Pulmonary artery endothelial cell (primary cell): ENCODE data around the gene PET100. TPM values are rescaled to one million over a fixed set of nuclear protein-coding genes. Genes with fewer than 3 reads are reported as not detected.
"Not testable (repeated sequence)": the region's sequence is repeated elsewhere in the genome, so short reads cannot be mapped to it uniquely, and the experiment has no call there.

ENCODE experiments used
- DNase-seq: peaks from one replicate; pipeline ENCODE4 v3.0.0-alpha.2; 2011; ENCODE audit warnings: low read depth, low spot score
- total RNA-seq: library from RNA; depleted of rRNA; stranded (reverse); fragments of >200 nt; gene quantifications from 2 replicates; pipeline ENCODE4 v1.2.3, GENCODE V29; 2014

Gene PET100
- total RNA-seq, 1 donor from 2014 or later = 28.9 TPM

DNA sequence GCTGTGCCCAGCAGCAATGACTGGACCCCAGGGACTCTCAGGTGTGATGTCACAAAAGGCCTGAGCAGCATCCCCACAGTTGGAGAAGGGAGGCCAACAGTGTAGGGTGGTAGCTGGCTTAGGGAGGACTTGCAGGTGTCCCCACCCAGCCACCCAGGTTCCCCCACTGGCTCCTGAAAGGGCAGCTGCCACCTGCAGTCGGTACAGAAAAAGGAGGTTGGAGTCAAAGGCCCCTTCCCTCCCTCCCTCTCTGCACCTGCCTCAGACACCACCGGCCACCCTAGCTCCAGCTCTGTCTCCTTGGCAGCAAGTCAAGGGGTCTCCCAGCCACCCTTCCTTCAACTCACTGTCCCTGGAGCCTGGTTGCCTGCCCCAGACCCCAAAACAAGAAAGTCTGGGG lies 4.1 kb downstream of the PET100 start, which contains the start of gene PCP2:
TSS of gene PCP2 (minus strand) at position 22 of the 400 bp plus-strand sequence. CDS start 262 bp downstream, outside the sequence.
- DNase-seq = no peak

DNA sequence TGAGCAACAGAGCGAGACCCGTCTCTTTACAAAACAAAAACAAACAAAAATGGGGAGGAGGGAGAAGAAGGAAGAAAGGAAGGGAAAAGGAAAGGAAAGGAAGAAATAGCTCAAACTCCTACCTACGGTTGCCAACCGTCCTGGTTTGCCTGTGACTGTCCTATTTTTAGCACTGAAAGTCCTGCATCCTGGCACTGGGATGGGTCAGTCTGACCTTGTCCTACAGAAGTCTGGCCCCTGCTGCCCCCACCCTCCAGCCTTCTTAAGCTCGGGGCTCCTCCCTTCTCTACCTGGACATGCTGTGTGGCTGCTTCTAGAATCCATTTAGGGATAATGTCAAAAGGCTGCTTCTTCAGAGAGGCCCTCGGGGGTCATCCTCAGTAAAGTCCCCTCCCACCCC lies 6.1 kb downstream of the PET100 start:
- DNase-seq = no peak

DNA sequence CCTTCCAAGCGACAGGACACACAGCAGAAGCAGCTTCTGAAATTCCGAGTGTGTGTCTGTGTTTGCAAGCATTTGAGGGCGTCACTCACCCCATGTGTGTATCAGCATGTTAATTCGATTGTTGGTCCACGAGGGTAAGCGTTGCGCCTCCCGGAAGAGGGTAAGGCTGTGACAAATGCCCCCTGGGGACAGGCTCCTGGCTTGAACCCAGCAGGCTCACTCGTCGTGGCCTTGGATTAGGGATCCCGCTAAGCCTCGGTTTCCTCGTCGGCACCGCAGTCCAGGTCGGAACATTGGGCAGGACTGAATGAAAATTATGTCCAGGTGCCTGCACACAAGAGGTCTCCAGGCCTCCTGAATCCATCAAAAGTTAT lies 6.7 kb downstream of the PET100 start:
- DNase-seq = no peak

DNA sequence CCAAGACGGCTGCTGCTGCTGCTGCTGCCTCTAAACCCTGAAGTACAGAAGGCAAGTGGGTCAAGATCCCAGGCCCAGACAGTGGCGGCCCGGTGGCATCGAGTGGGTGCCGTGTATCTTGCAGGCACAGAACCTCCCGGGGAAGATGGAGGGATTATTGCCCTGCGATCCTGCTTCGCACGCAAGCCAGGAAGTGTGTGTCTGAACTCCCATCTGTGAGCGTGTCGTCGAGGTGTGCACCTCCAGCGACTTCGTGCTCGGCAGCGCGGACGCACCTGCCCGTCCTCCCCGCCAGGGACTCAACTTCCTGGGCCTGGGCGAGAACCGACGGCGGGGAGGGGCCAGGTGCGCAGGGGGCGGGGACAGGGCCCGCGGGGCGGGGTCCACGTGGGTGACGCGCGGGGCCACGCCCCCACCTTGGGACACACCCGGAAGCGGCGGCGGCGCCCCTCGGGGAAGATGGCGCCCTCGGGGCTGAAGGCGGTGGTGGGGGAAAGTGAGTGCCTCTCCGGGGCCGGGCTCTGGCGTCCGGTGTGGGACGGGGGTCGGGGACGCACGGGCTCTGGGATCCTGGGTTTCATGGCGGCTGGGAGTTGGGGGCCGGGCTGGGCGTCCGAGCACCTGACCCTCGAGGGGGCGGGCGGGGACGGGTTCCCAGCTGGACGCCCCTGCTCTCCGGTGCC lies 7.2 kb downstream of the PET100 start, which contains the start of gene STXBP2:
TSS of gene STXBP2 (plus strand) at position 420 of the 683 bp plus-strand sequence. CDS start at position 460, 40 bp downstream.
- no peak for DNase-seq

DNA sequence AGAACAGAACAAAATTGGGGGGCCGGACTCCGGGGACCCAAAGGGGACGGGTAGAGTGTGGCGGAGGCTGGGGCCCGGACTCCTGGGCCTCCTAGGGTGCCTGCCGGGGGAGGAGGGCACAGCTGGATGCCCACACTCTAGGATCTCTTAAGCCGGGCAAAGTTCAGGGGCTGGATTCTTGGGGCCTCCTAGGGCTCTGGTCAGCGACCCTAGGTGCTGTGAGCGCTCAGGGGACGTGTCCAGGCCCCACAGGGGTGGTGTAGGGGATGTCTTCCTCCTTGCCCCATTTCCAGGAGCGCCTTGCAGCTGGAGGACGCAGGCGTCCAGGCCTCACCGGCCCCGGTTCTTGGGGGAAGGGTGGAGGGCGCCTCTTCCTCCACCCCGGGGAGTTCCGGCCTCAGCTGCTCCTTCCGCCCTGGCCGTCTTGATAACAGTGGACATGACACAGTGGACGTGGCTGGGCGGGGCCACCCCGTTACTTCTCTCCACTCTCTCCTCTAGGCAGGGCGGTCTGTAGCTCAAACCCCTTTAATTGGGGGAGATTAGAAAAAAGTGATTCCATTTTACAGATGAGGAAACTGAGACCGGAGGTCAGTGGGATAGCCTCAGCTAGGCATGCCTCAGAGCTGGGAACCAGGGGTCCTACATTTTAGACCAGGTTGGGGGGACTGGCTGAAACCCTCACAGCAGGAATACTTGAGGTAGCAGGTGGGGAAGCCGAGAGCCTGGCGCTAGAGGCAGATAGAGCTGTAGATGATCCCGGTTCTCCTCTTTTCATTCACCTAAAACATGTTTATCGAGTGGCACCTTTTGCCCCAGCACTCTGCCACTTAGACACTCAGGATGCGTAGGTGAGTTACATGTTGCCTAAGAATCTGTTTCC lies 8.0 kb downstream of the PET100 start:
- no peak for DNase-seq

DNA sequence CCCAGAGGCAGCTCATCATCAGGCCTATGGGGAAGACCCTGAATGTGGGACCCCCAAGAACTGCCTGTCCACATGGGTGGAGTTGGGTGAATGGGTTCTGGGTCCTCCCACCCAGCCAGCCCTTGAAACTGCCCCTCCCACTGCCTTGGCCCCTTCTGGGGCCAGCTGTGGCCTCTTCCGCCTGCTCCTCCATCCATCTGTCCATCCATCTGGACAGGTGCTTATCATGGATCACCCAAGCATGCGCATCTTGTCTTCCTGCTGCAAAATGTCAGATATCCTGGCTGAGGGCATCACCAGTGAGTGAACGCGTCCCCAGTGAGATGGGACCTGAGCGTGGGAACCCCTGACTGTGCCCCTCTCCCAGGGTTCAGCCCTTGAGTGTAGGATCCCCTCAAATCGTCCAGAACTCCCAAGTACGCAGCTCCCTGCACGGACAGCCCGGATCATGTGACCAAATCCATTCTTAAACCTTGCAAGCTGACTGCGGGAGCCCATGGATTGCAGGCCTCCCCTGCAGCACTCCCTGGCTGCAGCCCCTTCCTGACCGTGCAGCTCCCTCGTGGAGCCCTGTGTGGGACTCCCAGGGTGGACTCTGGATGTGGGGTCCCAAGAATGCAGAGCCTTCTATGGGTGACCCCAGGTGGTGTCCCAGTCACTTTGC lies 9.3 kb downstream of the PET100 start:
- no peak for DNase-seq

DNA sequence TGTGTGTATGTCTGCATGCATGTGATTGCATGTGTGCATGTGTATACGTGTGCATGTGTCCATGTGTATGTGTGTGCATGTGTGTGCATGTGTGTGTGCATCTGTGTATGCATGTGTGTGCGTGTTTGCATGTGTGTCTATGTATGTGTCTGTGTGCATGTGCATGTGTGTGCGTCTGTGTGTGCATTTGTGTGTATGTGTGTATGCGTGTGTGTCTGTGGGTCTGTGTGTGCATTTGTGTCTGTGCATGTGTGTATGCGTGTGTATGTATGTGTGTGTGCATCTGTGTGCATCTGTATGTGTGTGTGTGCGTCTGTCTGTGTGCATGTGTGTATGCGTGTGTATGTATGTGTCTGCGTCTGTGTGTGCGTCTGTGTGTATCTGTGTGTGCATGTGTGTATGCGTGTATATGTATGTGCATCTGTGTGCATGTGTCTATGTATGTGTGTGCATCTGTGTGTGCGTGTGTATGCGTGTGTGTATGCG lies 10.3 kb downstream of the PET100 start:
- no peak for DNase-seq

DNA sequence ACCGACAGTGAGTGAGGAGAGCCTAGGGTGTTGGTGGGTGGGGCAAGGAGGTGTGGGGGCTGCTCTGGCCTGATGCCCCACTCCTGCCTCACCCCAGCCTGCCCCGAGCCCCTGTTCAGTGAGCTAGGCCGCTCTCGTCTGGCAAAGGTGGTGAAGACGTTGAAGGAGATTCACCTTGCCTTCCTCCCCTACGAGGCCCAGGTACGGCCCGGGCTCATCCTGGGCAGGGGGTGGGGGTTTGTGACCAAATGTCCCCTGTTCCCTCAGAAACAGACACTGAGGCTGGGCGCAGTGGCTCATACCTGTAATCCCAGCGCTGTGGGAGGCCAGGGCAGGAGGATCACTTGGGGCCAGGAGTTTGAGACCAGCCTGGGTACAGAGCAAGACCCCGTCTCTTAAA lies 11.2 kb downstream of the PET100 start:
- no peak for DNase-seq

DNA sequence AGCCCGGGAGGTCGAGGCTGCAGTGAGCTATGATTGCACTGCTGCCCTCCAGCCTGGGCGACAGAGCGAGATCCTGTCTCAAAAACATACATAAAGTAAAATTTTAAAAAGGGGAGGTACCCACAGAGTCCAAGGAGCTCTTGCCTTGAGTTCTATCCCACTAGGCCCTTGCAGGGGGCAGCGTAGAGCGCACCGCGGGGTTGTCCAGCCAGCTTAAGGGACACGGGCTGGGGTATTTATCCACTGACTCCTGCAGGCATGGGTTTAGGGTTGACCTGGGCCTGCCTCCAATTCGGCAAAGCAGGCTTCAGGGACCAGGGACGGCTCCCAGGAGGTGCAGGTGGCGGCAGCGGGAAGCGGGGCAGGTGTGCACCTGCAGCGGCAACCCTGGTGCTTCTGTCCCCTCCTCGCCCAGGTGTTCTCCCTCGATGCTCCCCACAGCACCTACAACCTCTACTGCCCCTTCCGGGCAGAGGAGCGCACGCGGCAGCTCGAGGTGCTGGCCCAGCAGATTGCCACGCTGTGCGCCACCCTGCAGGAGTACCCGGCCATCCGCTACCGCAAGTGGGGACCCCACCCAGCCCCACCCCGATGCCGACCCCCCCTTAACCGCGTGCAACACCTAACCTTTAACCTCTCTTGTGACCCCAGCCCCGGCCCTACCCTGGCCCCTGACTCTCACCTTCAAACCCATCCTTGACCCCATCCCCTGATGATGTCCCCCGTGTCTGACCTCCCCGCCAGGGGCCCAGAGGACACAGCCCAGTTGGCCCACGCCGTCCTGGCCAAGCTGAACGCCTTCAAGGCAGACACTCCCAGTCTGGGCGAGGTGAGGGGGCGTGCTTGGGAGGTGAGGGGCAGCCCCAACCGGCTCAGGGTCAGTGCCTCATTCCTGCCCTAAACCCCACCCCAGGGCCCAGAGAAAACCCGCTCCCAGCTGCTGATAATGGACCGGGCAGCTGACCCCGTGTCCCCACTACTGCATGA lies 12.0 kb downstream of the PET100 start:
- DNase-seq = no peak

DNA sequence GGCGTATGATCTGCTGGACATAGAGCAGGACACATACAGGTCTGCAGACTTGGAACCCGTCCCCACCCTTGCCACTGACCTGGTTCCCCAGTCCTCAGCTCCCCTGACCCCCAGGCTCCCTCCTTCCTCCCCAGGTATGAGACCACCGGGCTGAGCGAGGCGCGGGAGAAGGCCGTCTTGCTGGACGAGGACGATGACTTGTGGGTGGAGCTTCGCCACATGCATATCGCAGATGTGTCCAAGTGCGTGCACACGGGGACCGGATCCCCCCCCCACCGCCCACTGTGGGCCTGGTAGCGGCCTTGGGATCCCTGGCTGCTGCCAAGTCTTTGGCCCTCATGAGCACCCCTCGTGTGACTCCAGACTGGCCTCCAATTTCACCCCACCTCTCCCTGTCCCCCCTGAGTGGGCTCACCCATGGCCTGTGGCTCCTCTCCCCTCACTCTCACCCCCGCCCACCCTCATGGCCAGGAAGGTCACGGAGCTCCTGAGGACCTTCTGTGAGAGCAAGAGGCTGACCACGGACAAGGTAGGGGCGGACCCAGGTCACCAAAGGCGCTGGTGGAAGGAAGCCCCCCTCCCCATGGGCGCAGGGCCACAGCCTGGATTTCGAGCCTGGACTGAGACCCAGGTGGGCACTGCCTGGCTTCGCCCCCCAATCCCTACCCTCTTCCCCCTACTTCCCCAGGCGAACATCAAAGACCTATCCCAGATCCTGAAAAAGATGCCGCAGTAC lies 12.9 kb downstream of the PET100 start:
- no peak for DNase-seq

DNA sequence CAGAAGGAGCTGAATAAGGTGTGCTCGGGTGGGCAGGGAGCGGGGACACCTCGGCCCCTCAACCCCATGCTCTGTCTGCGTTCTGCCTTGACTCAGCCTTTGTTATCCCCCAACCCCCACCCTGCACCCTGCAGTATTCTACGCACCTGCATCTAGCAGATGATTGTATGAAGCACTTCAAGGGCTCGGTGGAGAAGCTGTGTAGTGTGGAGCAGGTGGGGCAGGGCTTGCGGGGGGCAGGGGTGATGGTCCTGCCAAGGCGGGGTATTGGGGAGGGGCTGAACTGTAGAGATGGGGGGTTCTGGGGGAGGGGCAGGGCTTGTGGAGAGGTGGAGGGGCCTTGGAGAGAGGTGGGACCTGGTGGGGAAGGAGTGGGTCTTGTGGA lies 13.4 kb downstream of the PET100 start:
- DNase-seq = no peak

DNA sequence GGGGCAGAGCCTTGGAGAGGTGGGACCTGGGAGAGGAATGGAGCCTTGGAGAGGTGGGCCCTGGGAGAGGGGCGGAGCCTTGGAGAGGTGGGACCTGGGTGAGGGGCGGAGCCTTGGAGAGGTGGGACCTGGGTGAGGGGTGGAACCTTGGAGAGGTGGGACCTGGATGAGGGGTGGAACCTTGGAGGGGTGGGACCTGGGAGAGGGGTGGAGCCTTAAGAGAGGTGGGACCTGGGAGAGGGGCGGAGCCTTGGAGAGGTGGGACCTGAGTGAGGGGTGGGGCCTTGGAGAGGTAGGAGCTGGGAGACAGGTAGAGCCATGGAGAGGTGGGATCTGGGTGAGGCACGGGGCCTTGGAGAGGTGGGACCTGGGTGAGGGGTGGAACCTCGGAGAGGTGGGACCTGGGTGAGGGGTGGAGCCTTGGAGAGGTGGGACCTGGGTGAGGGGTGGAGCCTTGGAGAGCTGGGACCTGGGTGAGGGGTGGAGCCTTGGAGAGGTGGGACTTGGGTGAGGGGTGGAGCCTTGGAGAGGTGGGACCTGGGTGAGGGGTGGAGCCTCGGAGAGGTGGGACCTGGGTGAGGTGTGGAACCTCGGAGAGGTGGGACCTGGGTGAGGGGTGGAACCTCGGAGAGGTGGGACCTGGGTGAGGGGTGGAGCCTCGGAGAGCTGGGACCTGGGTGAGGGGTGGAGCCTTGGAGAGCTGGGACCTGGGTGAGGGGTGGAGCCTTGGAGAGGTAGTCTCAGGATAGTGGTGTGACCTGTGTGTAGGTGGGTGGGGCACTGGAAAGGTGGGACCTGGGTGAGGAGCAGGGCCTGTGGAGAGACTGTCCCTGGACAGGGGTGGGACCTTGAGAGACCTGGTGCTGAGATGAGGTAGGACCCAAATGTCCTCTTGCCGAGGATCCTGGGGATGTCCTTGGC lies 14.3 kb downstream of the PET100 start:
- not testable (repeated sequence) for DNase-seq

DNA sequence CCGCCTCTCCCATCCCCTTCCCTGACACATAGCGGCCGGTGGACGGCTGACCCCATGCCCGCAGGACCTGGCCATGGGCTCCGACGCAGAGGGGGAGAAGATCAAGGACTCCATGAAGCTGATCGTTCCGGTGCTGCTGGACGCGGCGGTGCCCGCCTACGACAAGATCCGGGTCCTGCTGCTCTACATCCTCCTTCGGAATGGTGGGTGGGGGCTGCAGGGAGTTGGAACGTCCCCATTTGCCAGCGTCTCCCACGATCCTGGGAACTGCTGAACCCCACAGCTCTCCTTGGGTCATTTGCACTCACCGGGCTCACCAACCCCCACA lies 14.9 kb downstream of the PET100 start:
- DNase-seq = no peak

DNA sequence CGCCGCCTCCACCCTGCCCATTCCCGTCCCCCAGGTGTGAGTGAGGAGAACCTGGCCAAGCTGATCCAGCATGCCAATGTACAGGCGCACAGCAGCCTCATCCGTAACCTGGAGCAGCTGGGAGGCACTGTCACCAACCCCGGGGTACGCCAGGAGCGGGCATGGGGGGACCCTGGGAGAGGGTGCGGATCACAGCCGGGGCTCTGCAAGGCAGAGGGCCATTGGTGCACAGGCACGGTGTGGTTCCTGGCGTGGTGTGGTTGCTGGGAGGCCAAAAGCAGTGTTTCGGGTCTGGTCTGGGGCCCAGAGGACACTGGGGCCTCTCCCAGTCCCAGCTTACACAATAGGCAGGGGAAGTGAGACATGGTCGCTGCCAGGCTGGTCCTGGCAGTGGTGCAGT lies 15.6 kb downstream of the PET100 start:
- DNase-seq = no peak

DNA sequence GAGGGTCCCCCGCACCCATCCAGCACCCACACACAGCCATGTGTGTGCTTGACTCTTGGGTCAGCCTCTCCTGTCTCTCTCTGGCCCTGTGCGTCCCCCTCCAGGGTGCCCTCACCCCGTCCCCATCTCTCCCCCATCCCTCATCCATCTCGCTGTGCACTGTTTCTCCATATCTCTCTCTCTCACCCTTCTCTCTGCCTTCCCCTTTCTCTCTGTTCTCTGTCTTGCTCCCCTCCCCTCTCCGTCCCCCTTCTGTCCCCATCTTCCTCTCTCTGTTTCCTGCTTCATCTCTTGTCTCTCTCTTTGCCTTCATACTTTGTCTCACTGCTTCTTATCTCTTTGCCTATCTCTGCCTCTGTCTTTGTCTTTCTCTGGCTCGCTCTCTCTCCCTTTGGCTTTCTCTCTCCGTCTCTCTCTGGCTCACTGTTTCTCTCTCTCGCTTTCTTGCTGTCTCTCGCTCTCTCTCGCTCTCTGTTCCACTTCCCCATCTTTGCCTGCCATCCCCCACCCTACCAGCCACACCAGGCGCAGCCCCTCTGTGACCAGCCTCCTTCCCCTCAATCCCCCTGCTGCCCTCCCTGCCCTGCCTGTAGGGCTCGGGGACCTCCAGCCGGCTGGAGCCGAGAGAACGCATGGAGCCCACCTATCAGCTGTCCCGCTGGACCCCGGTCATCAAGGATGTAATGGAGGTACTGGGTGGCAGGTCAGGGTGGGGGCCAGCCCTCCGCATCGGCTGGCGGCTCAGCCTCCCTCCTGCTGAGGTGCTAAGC lies 16.2 kb downstream of the PET100 start:
- DNase-seq = no peak

DNA sequence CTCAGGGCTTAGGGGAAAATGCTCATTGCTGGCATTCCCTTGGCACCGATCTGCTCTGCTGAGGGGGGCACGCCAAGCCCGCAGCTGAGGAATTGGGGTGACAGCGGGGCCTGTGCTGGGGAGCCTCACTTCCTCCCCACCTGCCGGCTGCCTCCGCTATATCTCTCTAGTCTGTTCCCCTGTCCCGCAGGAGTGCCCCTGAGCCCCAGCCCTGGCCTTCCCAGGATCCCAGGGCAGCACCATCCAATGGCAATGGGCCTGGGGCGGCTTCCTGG lies 16.8 kb downstream of the PET100 start:
- no peak for DNase-seq

DNA sequence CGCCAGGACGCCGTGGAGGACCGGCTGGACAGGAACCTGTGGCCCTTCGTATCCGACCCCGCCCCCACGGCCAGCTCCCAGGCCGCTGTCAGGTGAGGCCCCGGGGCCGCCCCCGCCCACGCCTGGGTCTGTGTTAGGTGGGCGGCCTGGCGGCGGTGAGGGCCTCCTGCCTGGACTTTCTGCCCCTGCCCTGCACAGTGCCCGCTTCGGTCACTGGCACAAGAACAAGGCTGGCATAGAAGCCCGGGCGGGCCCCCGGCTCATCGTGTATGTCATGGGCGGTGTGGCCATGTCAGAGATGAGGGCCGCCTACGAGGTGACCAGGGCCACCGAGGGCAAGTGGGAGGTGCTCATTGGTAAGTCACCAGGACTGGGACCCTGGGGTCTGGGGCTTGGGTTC lies 17.6 kb downstream of the PET100 start:
- DNase-seq = no peak

DNA sequence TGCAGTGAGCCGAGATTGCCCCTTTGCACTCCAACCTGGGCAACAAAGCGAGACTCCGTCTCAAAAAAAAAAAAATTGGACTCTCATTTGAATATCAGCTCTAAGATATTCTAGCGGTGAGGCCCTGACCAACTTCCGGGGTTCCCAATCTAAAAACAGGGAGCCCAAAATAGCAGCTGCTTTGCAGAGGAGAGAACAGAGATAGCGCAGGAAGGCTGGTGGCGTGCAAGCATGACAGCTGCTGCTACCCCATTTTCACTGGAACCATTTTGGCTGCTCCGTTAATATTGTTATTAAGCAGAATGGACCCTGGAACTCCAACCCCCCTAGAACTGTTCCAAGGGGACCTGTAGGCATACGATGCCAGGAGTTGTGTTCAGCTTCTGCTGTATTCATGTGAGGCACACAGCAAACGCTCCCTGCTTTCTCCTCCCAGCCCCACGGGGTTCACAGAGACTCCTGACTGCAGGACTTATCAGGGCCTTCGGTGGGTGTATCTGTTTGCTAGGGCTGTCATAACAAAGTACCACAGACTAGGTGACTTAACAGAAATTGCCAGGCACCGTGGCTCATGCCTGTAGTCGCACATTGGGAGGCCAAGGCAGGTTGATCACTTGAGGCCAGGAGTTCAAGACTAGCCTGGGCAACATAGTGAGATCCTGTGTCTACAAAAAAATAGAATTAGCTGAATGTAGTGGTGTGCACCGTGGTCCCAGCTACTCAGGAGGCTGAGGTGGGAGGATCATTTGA lies 18.8 kb downstream of the PET100 start:
- no peak for DNase-seq
